ENCODE measurements around the gene ST8SIA2. TPM values are rescaled to one million over a fixed set of nuclear protein-coding genes. Genes with fewer than 3 reads are reported as not detected.

The ST8SIA2 gene
- total RNA-seq, 1 donor from 2014 or later = 4.1 TPM

DNA sequence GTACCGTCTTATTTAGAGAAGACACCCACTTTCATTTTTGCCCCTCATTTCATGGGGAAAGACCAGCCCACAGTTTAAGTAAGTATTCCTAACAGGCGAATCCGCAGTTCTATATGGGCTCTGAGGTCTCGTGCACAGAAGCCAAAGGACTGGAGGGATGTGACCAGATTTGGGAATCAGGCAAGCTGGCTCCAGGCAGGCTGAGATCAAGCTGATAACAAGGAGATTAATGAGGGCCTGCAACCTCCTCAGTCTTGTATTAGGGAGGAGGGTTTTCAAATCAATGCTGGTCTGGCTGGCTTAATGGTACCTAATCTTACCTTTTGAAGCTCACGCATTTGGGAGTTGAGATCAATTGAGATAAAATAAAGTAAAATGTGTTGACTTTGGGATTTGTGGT lies 15.3 kb downstream of the ST8SIA2 start:
- no peak for DNase-seq (ENCODE audit: low spot score)
- no peaks in the 10 kb centered on the region for H3K4me1 Mint-ChIP-seq (ENCODE audit: unreplicated experiment)
- no peaks in the 10 kb centered on the region for H3K36me3 Mint-ChIP-seq (ENCODE audit: low read depth, unreplicated experiment)
- H3K9me3 Mint-ChIP-seq (ENCODE audit: unreplicated experiment) = no peaks in the 10 kb centered on the region
- H3K27ac Mint-ChIP-seq (ENCODE audit: unreplicated experiment) = no peak overlapping the region
- no peaks in the 10 kb centered on the region for H3K27me3 Mint-ChIP-seq (ENCODE audit: unreplicated experiment)
- no peak overlapping the region for H3K4me3 Mint-ChIP-seq (ENCODE audit: unreplicated experiment)
- TF ChIP-seq, protein P1, sequence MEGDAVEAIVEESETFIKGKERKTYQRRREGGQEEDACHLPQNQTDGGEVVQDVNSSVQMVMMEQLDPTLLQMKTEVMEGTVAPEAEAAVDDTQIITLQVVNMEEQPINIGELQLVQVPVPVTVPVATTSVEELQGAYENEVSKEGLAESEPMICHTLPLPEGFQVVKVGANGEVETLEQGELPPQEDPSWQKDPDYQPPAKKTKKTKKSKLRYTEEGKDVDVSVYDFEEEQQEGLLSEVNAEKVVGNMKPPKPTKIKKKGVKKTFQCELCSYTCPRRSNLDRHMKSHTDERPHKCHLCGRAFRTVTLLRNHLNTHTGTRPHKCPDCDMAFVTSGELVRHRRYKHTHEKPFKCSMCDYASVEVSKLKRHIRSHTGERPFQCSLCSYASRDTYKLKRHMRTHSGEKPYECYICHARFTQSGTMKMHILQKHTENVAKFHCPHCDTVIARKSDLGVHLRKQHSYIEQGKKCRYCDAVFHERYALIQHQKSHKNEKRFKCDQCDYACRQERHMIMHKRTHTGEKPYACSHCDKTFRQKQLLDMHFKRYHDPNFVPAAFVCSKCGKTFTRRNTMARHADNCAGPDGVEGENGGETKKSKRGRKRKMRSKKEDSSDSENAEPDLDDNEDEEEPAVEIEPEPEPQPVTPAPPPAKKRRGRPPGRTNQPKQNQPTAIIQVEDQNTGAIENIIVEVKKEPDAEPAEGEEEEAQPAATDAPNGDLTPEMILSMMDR (IDR thresholded peaks at IDR 0.05; ENCODE audit: unreplicated experiment) = no peak

DNA sequence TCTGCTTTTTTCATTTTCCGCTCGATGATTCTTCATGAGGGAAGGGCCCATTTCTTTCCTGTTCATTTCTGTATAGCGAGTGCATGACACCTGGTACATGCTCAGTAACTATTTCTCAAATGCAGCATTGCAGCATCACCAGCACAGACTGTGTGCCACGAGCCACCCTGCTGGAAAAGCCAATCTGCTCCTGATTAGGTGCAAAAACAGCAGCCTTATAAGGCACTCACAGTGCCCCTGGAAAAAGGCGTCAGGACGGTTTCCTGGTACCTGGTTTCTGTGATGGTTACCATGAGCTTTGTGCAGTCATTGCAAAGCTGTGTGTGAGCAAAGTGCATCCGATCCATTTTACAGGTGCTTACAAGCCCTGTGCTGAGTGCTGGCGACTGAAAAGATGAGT lies 15.8 kb downstream of the ST8SIA2 start:
- H3K27me3 Mint-ChIP-seq (ENCODE audit: unreplicated experiment) = no peaks in the 10 kb centered on the region
- no peaks in the 10 kb centered on the region for H3K4me1 Mint-ChIP-seq (ENCODE audit: unreplicated experiment)
- TF ChIP-seq, protein P1 (IDR thresholded peaks at IDR 0.05; ENCODE audit: unreplicated experiment) = no peak
- no peaks in the 10 kb centered on the region for H3K36me3 Mint-ChIP-seq (ENCODE audit: low read depth, unreplicated experiment)
- H3K9me3 Mint-ChIP-seq (ENCODE audit: unreplicated experiment) = no peaks in the 10 kb centered on the region
- H3K4me3 Mint-ChIP-seq (ENCODE audit: unreplicated experiment) = no peak overlapping the region
- no peak for DNase-seq (ENCODE audit: low spot score)
- H3K27ac Mint-ChIP-seq (ENCODE audit: unreplicated experiment) = no peak overlapping the region

DNA sequence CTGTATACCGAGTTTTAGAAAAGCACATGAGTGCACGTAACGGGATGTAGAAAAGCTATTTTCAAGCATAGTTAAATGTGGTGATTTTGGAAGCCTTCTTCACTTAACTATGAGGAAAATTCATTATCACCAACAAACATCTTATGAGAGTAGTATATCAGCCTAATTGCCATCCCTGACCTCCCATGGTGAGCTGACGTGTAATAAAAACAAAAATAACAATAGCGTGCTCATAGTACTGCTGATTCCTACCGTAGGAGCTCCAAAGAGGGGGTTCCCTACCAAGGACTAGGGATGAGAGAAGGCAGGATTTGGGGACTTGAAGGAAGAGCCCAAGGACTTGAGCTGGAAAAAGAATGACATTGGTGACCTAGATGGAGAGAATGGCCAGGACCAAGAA lies 16.9 kb downstream of the ST8SIA2 start:
- TF ChIP-seq, protein P1 (IDR thresholded peaks at IDR 0.05; ENCODE audit: unreplicated experiment) = no peak
- Mint-ChIP-seq H3K4me3 (ENCODE audit: unreplicated experiment) (no peak overlapping the region), H3K4me1 (ENCODE audit: unreplicated experiment) (peaks cover 5% of the 10 kb centered on the region), H3K27me3 (ENCODE audit: unreplicated experiment) (no peaks in the 10 kb centered on the region), H3K36me3 (ENCODE audit: low read depth, unreplicated experiment) (no peaks in the 10 kb centered on the region), H3K27ac (ENCODE audit: unreplicated experiment) (no peak overlapping the region), H3K9me3 (ENCODE audit: unreplicated experiment) (no peaks in the 10 kb centered on the region)
- no peak for DNase-seq (ENCODE audit: low spot score)

DNA sequence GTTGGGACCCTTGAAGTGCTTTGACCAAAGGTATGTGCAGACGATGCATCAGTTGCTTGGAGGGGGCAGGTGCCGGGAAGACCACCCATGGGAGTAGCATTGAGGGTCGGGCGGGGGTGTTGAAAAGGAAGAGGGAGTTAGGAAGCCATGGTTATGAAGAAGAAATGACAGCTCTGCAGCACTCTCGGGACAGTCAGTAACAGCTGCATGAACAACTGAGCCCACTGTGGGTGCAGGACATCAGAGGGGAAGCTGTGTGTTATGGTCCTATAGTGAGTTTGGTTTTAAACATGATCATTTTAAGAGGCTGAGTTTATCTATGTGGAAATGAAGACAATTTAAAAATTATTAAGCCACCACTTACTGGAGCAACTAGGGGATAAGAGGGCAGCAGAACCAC lies 17.6 kb downstream of the ST8SIA2 start:
- H3K27me3 Mint-ChIP-seq (ENCODE audit: unreplicated experiment) = no peaks in the 10 kb centered on the region
- no peak for DNase-seq (ENCODE audit: low spot score)
- TF ChIP-seq, protein P1 (IDR thresholded peaks at IDR 0.05; ENCODE audit: unreplicated experiment) = no peak
- no peak overlapping the region for H3K27ac Mint-ChIP-seq (ENCODE audit: unreplicated experiment)
- no peaks in the 10 kb centered on the region for H3K9me3 Mint-ChIP-seq (ENCODE audit: unreplicated experiment)
- H3K4me3 Mint-ChIP-seq (ENCODE audit: unreplicated experiment) = no peak overlapping the region
- no peaks in the 10 kb centered on the region for H3K36me3 Mint-ChIP-seq (ENCODE audit: low read depth, unreplicated experiment)
- peaks cover 5% of the 10 kb centered on the region for H3K4me1 Mint-ChIP-seq (ENCODE audit: unreplicated experiment)

DNA sequence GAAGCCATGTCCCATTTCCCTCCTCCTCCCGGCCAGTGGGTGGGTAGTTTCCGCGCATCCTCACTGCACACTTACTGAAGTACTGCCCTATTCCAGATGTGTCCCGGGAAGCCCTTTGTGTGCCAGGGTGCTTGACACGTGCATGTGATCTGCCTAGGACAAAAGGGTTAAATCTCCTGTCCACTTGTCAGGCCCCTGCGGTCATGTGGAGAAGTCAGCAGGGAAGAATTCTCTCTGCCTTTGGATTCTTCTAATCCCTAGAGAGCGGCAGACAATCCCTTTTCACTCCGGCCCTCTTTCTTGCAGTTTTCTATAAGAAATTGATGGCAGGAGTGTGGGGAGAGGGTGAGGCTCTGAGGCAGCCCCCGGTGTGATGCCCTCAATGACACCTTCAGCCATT lies 19.8 kb downstream of the ST8SIA2 start:
- no peak for DNase-seq (ENCODE audit: low spot score)
- Mint-ChIP-seq H3K36me3 (ENCODE audit: low read depth, unreplicated experiment) (no peaks in the 10 kb centered on the region), H3K9me3 (ENCODE audit: unreplicated experiment) (no peaks in the 10 kb centered on the region)

More for the DNA sequence above, 19.8 kb downstream of the ST8SIA2 start:
- TF ChIP-seq, protein P1 (IDR thresholded peaks at IDR 0.05; ENCODE audit: unreplicated experiment) = no peak
- no peak overlapping the region for H3K4me3 Mint-ChIP-seq (ENCODE audit: unreplicated experiment)
- H3K27me3 Mint-ChIP-seq (ENCODE audit: unreplicated experiment) = peaks cover 3% of the 10 kb centered on the region
- H3K27ac Mint-ChIP-seq (ENCODE audit: unreplicated experiment) = no peak overlapping the region
- peaks cover 5% of the 10 kb centered on the region for H3K4me1 Mint-ChIP-seq (ENCODE audit: unreplicated experiment)

Data from endothelial cell (in vitro differentiated cells).